Measurements from ENCODE around the gene AQP3.

DNA sequence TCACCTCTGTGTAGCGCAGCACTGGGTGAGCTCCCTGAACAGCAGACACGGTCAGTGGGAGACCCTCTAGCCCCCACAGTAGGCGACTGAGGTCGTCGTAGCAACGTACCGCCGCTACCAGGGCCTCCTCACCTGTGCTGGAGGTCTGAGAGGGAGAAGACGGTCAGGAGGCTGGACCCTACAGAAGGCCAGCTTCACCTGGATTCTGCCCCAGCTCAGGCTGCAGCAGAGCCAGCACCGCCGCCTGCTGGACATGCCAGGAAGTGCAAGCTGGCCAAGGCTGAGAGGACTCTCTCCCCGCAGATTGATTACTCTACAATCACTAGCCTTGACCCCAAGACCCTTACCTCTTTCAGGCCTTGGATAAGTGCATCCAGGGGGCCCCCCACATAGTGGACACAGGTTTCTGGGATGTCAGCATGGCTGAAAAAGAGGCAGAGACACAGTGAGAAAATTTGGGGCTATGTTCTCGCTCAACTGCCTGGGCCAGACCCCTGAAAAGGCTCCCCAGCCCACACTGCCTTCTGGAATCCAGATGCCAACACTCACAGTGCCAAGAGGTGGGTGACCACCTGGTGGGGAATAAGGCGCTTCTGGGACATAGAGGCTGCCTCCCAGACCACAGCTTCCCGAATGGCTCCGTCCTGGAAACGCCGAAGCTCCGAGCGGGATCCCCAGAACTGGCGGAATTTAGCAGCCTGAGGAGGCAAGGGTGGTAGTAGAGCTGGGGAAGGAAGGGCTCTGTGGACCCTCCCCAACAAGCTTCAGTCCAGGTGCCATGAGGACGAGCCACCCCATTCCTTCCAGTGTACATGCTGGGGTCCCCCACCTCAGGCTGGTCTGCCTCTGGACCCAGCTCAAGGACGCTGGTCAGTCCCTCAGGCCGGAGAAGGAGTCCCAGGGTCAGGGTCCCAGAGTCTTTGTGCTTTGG, 19.4 kb upstream of the AQP3 start:
- TF ChIP-seq, protein P1, sequence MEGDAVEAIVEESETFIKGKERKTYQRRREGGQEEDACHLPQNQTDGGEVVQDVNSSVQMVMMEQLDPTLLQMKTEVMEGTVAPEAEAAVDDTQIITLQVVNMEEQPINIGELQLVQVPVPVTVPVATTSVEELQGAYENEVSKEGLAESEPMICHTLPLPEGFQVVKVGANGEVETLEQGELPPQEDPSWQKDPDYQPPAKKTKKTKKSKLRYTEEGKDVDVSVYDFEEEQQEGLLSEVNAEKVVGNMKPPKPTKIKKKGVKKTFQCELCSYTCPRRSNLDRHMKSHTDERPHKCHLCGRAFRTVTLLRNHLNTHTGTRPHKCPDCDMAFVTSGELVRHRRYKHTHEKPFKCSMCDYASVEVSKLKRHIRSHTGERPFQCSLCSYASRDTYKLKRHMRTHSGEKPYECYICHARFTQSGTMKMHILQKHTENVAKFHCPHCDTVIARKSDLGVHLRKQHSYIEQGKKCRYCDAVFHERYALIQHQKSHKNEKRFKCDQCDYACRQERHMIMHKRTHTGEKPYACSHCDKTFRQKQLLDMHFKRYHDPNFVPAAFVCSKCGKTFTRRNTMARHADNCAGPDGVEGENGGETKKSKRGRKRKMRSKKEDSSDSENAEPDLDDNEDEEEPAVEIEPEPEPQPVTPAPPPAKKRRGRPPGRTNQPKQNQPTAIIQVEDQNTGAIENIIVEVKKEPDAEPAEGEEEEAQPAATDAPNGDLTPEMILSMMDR (IDR thresholded peaks at IDR 0.05): peak in 5 of 7 experiments; percentile 82 to 99 (median 98)
- peak in 1 of 3 donors; percentile 30 for TF ChIP-seq POLR2AphosphoS5 (IDR thresholded peaks at IDR 0.05)
- no peak for TF ChIP-seq POLR2A (IDR thresholded peaks at IDR 0.05)

Data from stomach (tissue), 4 donors.